Measurements from ENCODE around the gene TMEM161B. TPM values are rescaled to one million over a fixed set of nuclear protein-coding genes. Genes with fewer than 3 reads are reported as not detected.

TMEM161B gene
- total RNA-seq, 4 donors from 2014 or later, result 9.6 to 13.1 (median 11.0) TPM

GRCh38 chr5:88145611-88146467 lies 122.8 kb downstream of the TMEM161B start:
- ATAC-seq (ENCODE audit: low FRiP score) (no peak), DNase-seq (ENCODE audit: low spot score) (no peak)
- TF ChIP-seq, protein P1, sequence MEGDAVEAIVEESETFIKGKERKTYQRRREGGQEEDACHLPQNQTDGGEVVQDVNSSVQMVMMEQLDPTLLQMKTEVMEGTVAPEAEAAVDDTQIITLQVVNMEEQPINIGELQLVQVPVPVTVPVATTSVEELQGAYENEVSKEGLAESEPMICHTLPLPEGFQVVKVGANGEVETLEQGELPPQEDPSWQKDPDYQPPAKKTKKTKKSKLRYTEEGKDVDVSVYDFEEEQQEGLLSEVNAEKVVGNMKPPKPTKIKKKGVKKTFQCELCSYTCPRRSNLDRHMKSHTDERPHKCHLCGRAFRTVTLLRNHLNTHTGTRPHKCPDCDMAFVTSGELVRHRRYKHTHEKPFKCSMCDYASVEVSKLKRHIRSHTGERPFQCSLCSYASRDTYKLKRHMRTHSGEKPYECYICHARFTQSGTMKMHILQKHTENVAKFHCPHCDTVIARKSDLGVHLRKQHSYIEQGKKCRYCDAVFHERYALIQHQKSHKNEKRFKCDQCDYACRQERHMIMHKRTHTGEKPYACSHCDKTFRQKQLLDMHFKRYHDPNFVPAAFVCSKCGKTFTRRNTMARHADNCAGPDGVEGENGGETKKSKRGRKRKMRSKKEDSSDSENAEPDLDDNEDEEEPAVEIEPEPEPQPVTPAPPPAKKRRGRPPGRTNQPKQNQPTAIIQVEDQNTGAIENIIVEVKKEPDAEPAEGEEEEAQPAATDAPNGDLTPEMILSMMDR (IDR thresholded peaks at IDR 0.05), result no peak

GRCh38 chr5:88145221-88145610 lies 123.4 kb downstream of the TMEM161B start:
- TF ChIP-seq, protein P1 (IDR thresholded peaks at IDR 0.05), result no peak
- ATAC-seq (ENCODE audit: low FRiP score), result no peak
- DNase-seq (ENCODE audit: low spot score), result no peak

Small RNAs within 50 kb of the gene (small RNA-seq; reads per million reads assigned to genes)
- not detected for gene RNA5SP187
